GM18511 (cell line): ENCODE measurements around the gene ASPDH.
"Not testable (repeated sequence)": the region's sequence is repeated elsewhere in the genome, so short reads cannot be mapped to it uniquely, and the experiment has no call there.

ENCODE experiments used
- ATAC-seq: cut with Tn5 transposase; IDR thresholded peaks from one replicate; pipeline ENCODE4 v1.9.1; 2021; ENCODE audit warnings: mild to moderate bottlenecking, moderate library complexity; ENCODE audit not compliant: unreplicated experiment

Gene ASPDH

GRCh38 chr19:50480281-50481111 lies 33.2 kb downstream of the ASPDH start:
- no peak for ATAC-seq

- no peak for ATAC-seq
Observed at GRCh38 chr19:50479761-50480251, 33.9 kb downstream of the ASPDH start.

GRCh38 chr19:50478901-50479715 lies 34.6 kb downstream of the ASPDH start:
- no peak for ATAC-seq

GRCh38 chr19:50477751-50478515 lies 35.8 kb downstream of the ASPDH start:
- ATAC-seq: no peak

- no peak for ATAC-seq
Observed at GRCh38 chr19:50476907-50477238, 36.8 kb downstream of the ASPDH start.

GRCh38 chr19:50476224-50476906 lies 37.3 kb downstream of the ASPDH start, which contains the start of the genes EMC10 and GARIN5A:
EMC10 (plus strand) TSS chr19:50476507; CDS start chr19:50476545, 38 bp downstream.
GARIN5A (minus strand) TSS chr19:50476848; CDS start chr19:50476388, 460 bp downstream.
- ATAC-seq: peak; percentile 77

- peak; percentile 6 for ATAC-seq
Observed at GRCh38 chr19:50475736-50476223, 37.9 kb downstream of the ASPDH start.

- ATAC-seq: no peak
Observed at GRCh38 chr19:50475101-50475568, 38.6 kb downstream of the ASPDH start.

- ATAC-seq: not testable (repeated sequence)
Observed at GRCh38 chr19:50473336-50473735, 40.4 kb downstream of the ASPDH start.

- no peak for ATAC-seq
Observed at GRCh38 chr19:50468818-50469217, 44.9 kb downstream of the ASPDH start.

- no peak for ATAC-seq
Observed at GRCh38 chr19:50467566-50467965, 46.1 kb downstream of the ASPDH start.

GRCh38 chr19:50466706-50467039 lies 47.0 kb downstream of the ASPDH start:
- no peak for ATAC-seq

- ATAC-seq: no peak
Observed at GRCh38 chr19:50465986-50466705, 47.6 kb downstream of the ASPDH start.

GRCh38 chr19:50465000-50465399 lies 48.7 kb downstream of the ASPDH start:
- no peak for ATAC-seq

GRCh38 chr19:50464348-50464747 lies 49.4 kb downstream of the ASPDH start:
- no peak for ATAC-seq

GRCh38 chr19:50462970-50463369 lies 50.7 kb downstream of the ASPDH start:
- no peak for ATAC-seq
